ENCODE measurements around the gene ZBTB38.

ZBTB38 gene

DNA sequence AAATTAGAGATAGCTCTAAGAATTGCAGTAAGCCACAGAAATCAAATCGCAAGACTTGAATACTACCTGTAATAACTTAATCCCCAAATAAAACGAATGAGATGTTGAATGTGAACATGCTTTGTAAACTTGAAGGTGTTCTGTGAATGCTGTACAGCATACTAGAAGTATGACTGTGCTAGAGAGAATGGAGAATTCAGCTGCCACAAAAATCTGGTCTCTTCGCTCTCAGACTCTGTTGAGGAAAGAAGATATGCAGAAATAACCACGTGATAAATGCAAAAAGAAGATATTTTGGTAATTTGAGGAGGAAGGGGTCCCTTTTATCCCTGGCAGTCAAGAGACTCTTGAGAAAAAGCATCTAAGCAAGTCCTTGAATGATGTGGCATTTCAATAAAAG, 37.3 kb downstream of the ZBTB38 start:
- DNase-seq, result no peak

DNA sequence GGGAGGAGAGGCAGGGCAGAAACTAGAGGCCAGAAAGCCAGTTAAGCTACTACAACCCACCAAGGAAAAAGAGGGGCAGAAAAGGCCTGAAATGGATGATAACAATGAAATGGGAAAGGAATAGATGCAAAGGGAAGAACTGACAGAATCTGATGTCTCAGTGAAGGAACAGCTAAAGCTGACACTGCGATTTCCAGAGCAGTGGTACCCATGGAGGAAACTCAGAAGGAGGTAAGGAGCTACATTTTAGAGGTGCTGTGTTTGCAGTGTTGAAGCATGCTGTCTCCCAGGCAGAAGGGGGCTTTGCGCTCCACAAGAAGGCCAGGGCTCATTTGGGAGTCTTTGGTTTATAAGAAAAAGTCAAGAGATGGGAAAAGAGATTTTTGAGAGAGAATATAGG, 38.0 kb downstream of the ZBTB38 start:
- no peak for DNase-seq

DNA sequence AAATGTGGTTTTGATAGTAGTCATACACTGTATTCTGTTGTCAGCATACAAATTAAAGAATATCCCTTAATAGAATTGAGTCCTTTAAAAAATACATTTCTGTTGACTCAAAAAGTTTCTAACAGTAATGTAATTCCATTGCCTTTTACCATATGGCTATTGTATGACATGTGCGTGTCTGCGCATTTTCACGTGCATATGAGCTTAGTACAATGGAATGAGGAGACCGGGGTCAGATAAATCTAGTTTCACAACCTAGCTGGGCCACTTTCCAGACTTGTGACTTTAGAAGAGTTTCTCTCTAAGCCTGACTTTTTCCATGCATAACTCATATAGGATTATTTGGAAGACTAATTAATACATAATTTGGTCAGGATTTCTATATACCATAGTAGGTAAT, 38.7 kb downstream of the ZBTB38 start:
- no peak for DNase-seq

DNA sequence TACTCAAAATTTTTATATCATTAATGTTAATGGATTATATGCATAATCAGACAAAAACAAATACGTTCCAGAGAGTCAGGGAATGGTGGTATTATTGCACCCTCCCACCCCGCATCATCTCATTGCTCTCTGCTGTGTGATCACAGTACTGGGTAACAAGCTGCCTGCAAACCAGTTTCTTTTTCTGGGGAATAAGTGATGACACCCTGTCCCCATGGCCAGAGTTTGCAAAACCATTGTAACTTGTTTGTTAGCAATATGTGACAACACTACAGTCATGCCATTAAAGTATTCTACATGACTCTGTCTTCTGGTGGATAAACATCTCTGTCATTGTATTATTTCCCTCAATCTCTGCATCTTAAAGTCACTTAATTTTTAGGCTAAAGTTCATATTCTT, 39.5 kb downstream of the ZBTB38 start:
- DNase-seq, result no peak

DNA sequence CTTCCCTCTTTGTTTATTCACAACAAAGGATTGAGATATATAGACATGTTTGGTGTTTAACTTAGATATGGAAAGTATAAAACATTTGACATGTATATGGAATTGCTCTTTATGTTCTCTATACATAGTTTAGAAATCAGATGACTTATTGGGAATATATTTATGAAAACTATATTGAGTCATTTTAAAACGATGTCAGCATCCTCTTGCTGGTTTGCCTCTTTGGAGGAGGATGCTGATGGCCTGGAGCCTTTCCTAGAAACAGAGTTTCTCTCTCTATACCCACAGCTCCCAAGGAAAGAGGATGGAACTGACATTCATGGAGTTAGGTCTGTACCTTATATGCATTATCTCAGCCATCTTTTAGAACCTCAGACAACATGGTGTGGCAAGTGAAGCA, 40.3 kb downstream of the ZBTB38 start:
- DNase-seq, result no peak

DNA sequence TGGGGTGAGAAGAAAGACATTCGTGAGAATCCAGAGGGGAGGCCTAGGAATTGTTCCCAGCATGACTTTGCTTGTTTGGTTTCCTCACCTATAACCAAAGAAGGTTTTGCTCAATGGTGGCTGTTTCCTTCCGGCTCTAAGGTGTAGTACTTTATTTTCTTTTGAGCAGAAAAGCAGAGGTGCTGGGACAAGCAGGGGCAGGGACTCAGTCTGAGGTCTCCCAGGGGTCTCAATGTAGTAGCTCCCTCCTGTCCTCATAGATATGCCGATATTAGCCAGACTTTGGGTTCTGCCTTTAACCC, 41.6 kb downstream of the ZBTB38 start:
- DNase-seq, result no peak

DNA sequence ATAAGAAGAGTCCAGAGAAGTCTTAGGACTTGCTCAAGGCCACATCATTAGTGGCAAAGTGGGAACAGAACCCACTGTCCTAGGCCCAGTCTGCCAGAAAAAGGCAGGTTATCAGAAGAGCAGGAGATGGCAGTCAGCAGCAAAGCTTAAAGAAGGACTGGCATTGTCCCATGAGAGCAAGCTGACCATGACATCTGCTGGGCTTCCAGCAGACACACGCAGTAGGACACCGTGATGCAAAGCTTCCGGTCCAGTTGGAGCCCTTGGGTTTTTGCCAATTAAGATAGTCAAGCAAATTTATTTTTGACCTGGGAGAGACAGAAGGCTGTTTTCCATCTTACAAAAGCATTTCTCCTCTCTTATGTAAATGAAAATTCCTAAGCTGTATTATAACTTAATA, 42.1 kb downstream of the ZBTB38 start:
- peak in 1 of 2 experiments; percentile 19 for DNase-seq

DNA sequence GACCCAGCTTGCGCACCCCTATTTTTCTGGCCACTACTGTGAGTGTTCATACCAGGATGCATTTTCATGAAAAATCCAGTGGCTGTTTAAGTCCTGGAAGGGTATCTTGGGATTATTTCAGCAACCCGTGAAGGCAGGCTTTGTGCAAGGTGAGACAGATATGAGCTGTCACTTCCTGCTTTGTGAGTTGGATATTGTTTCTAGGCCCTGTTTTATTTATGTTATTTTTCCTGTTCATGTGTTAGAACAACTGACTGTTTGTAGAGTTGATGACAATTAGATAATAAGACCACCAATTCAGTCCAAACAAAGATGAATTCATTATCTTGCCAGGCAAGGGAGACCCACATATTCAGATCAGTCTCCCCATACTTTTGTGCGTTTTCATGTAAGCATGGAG, 42.5 kb downstream of the ZBTB38 start:
- DNase-seq, result no peak

DNA sequence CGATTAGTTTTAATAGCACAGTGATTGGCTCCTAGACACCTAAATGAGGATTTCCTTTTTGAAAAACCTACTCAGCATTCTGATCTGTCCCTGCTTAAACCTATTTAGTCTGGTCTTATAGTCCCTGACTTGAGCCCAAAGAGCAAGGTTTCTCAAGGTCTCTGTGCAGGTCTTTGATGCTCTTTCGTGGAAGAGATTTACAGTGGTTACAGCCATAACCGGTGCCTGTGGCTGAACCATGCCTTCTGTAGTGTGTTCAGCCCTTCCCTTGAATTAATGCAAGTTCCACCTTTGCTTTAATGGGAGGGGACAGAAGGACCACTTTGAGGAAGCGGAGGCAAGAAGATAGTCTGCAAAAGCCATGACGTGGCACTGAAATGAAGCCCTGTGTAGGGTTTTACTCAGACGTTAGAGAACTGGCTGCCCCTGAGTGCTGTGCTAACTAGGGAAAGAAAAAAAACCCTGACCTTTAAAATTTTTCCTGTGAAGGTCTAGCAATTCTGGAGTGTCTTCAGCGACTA, 43.0 kb downstream of the ZBTB38 start:
- DNase-seq, result no peak

DNA sequence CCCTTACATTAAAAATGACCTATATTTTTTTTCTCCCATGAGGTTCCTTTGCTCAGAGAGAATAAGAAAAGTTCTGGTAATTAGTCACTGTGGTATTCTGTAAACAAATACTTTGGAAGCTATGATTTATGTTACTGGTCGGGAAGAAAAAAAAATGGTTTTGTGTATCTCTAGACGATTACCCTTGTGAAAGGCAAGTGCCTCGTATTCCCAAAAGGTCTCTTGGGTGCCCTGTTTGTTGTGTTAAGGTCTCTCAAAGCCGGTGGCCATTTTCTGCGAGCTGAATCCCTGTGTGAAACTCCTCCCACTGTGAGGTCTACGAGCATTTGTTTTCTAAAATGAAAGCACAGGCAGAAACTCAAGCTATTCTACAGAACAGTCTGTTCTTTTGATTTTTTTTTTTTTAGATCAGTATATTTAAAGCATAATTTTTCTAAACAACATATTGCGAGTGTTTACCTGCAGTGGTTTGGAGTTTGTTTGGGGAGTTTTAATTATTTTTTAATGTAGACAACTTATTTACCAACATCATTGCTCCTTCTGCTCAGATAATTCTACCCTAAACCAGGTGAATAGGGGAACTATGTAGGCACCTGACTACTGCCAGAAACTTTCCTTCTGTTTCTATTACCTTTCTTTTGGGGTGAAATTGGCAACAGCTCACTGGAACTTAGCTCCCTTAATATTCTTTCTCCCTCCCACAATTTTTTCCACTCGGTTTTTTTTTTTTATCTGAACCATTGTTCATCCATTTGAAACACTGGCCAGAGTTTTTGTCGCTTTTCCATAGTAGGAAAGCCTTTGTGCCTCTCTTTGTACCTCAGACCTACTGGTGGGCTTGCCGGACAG, 44.0 kb downstream of the ZBTB38 start:
- peak; percentile 35 to 57 for DNase-seq

DNA sequence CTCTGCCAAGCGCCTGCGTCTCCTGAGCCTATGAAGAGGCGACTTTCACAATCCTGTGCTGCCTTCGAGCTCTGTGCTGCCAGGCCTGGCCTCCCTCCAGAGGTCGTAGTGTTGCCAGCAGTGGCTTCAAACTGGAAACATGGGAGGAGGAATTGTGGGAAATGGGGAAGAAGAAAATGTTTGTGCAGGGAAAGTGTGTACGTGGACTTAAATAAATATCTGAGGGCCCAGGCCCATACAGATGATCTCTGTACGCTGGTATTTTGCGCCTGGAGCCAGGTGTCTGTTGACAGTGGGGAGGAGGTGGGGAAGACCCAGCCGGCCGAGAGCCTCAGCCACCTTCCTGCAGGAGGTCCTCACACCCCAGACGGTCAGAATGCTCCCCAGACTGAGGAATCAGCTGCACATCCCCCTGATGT, 44.6 kb downstream of the ZBTB38 start:
- no peak for DNase-seq

DNA sequence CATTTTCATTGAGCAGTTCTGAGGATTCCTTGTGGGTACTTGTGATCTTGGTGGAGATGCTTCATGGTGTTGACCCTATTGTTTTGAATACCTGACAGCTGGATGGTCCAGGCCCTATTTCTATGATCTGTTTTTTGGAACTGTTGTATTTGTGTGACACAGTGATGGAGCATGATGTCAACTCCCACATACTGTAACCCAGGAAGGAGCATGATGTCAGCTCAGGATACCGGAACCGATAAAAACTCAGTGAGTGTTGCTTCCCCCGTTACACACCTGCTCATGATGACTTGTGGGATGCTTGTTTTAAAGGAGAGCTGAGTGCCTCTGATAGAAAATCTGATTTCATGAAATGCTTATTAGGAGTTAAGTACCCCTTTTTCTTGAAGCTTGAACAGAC, 45.1 kb downstream of the ZBTB38 start:
- DNase-seq, result no peak

DNA sequence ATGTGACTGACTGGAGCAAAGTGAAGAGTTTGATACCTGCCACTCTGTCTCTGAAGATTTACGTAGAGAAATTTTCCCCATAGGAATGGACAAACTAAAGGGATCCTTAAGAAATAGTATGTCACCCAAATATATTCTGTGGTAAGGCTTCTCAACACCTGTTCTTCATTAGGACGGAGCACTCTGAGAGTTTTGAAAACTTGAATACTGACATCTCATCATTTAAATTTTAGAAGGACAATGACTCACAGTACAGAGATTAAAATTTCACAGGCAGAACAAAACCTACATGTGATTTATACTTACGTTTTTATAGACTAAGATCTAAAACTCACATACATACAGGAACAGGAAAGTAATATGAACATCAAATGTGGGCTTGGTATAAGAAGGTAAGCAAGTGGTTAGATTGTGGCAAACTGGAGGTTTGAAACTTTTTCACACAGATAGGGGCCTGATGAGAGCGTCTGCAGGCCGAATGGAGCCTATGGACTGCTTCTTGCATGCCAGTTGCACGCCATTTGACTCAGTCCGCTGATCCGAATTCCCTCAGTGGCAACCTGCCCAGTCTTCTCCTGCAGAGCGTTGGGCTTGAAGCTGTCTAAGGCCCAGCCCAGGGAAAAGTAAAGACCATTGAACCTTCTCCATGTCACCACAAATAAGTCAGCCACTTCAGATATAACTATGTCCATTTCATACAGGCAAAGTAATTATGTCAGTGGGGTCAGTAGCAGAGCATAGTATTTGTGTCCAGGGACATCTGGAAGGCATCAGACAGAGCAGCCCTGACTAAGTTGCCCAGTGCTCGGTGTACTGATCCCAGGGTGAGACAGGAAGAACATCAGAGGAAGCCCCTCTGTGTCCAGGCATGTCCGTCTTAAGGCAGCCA, 45.7 kb downstream of the ZBTB38 start:
- no peak for DNase-seq

DNA sequence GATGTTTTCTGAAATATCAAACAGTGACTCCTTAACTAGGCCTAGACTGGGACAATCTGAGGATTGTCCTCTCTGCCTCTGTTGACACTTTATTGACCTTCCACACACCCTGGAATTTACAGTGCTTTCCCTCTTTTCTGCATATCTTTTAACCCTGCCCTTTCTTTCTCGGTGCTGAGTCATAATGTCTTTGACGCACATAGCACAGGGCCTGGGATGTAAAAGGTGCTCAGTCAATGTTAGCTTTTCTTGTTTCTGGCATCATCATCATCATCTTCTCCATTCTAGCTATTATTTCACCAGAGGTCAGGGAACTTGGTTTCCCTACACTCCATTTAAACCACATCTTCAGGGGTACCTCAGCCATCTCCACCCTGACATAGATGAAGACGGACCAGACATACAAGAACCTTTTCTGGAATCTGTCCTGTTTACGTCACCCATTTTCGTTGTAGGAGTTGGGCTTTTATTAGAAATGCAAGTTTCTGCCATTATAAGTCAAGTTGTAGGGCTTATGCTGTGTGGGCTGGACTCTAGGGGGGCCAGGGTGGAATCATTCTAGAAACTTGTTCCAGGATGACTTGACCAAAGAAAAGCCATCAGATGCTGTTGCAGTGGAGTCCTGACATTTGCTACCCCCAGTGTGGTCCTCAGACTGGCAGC, 46.6 kb downstream of the ZBTB38 start:
- DNase-seq, result no peak

DNA sequence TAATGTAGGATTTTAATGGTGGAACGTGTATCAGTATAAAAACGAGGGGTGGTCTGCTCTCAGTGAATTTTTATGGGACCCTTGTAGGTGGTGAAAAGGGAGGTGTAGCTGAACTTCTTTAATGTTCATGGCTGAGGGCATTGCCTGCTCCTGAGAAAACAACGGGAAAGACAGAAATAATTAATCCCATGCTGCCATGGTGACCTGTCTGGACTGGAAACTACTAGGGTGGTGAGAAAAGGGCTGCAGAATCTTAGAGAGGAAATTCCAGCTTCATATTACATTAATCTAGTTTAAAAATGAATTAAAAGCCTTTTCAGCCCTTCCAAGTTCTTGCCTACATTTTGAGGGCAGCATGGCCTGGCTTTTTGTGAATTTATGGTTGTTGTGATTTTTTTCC, 47.6 kb downstream of the ZBTB38 start:
- no peak for DNase-seq
